ENCODE data around the gene NXPH3. TPM values are rescaled to one million over a fixed set of nuclear protein-coding genes. Genes with fewer than 3 reads are reported as not detected.

The NXPH3 gene
- total and polyA plus RNA-seq, 2 of the 13 experiments (the other 11 are each of a cell fraction or from before 2014, with no cell fraction given) = 0.04 to 0.58 TPM

- no peak for TF ChIP-seq ZNF674 (CRISPR knock-in tag; IDR thresholded peaks at IDR 0.05; ENCODE audit: low read depth)
- TF ChIP-seq IRF9 (CRISPR knock-in tag; IDR thresholded peaks at IDR 0.05; ENCODE audit: borderline replicate concordance) = no peak
- no peak for TF ChIP-seq MBNL3 (CRISPR knock-in tag; conservative IDR thresholded peaks at IDR 0.05)
- 0 out of 2 replicates have a peak, but pooled peaks have one; percentile 23 for TF ChIP-seq ZNF790 (CRISPR knock-in tag; IDR thresholded peaks at IDR 0.05; ENCODE audit: borderline replicate concordance)
- TF ChIP-seq SIN3A (IDR thresholded peaks at IDR 0.05; ENCODE audit: borderline replicate concordance, low read depth, low read length) = no peak; the same call in 1 of the 2 replicates
- peak; percentile 82 for TF ChIP-seq ZNF883 (CRISPR knock-in tag; IDR thresholded peaks at IDR 0.05; ENCODE audit: not compliant biosample characterization)
- no peak for TF ChIP-seq FOXM1 (CRISPR knock-in tag; IDR thresholded peaks at IDR 0.05)
- no peak for TF ChIP-seq FOXO4 (CRISPR knock-in tag; conservative IDR thresholded peaks at IDR 0.05)
- no peak for TF ChIP-seq ATF1 (CRISPR knock-in tag; IDR thresholded peaks at IDR 0.05)
- no peak for TF ChIP-seq ZBTB39 (CRISPR knock-in tag; IDR thresholded peaks at IDR 0.05)
- TF ChIP-seq ZNF670 (CRISPR knock-in tag; IDR thresholded peaks at IDR 0.05; ENCODE audit: borderline replicate concordance) = peak; percentile 84; the same call in 1 of the 2 replicates
- TF ChIP-seq ZNF496 (CRISPR knock-in tag; IDR thresholded peaks at IDR 0.05; ENCODE audit: insufficient replicate concordance) = no peak
- peak; percentile 72; the same call in 1 of the 2 replicates for TF ChIP-seq REPIN1 (CRISPR knock-in tag; IDR thresholded peaks at IDR 0.05; ENCODE audit: borderline replicate concordance, low read depth)
- no peak for TF ChIP-seq PLRG1 (conservative IDR thresholded peaks at IDR 0.05)
- TF ChIP-seq ZFP62 (CRISPR knock-in tag; IDR thresholded peaks at IDR 0.05) = no peak
- 0 out of 2 replicates have a peak, but pooled peaks have one; percentile 49 for TF ChIP-seq ZNF550 (CRISPR knock-in tag; IDR thresholded peaks at IDR 0.05; ENCODE audit: borderline replicate concordance)
- TF ChIP-seq ZBTB33 (CRISPR knock-in tag; IDR thresholded peaks at IDR 0.05) = peak; percentile 57; the same call in 1 of the 2 replicates
- no peak for TF ChIP-seq ZNF530 (CRISPR knock-in tag; IDR thresholded peaks at IDR 0.05; ENCODE audit: low read depth)
Measured at GRCh38 chr17:49567871-49568694, 7.6 kb upstream of the NXPH3 start (continued).

Data from HepG2 (cell line).